Stomach (tissue), 9 donors: Measurements from ENCODE around the gene EEIG1. TPM values are rescaled to one million over a fixed set of nuclear protein-coding genes. Genes with fewer than 3 reads are reported as not detected.

Experiments
- DNase-seq, 2 donors: peaks; one replicate each; pipeline versions ENCODE4 v3.0.0 to v3.0.0-alpha.2; 2013 to 2019
- H3K27ac ChIP-seq, 5 donors: fragments of 200-600 bp in 4 of 5; sonication (generic) in 4 of 5; one replicate each; pipeline ENCODE4 v1.5.1; 2013 to 2019; ENCODE audit warnings: mild to moderate bottlenecking in 1 of 5, moderate library complexity in 1 of 5
- H3K27me3 ChIP-seq, 3 donors: fragments of 200-600 bp; sonication (generic); one replicate each; pipeline ENCODE4 v1.5.1; 2017 to 2019; ENCODE audit warnings: mixed run types in 1 of 3
- H3K36me3 ChIP-seq, 4 donors: fragments of 200-600 bp; sonication (generic); 1 replicate in 3 of 4; 2 replicates in 1 of 4; pipeline ENCODE4 v1.5.1; 2016 to 2019
- H3K4me1 ChIP-seq, 4 donors: fragments of 200-600 bp; sonication (generic); one replicate each; pipeline ENCODE4 v1.5.1; 2016 to 2019
- H3K4me3 ChIP-seq, 4 donors: fragments of 200-600 bp; sonication (generic) in 3 of 4; one replicate each; pipeline ENCODE4 v1.5.1; 2016 to 2019; ENCODE audit warnings: mild to moderate bottlenecking in 1 of 4
- H3K9me3 ChIP-seq, 4 donors: fragments of 200-600 bp; sonication (generic); one replicate each; pipeline ENCODE4 v1.5.1; 2016 to 2019
- CTCF ChIP-seq, 7 experiments: fragments of 450-650 bp in 4 of 7; fragments of 200-600 bp in 3 of 7; sonication (generic) in 3 of 7; IDR thresholded peaks; one replicate each; pipeline ENCODE4 v1.5.1; 2016 to 2019; ENCODE audit warnings: antibody characterized with exemption in 7 of 7, control low read depth in 2 of 7, mild to moderate bottlenecking in 1 of 7
- EP300 ChIP-seq: sonication (generic); formaldehyde crosslinking; IDR thresholded peaks from one replicate; pipeline ENCODE4 v1.6.1; 2017; ENCODE audit warnings: antibody characterized with exemption
- POLR2A ChIP-seq, 4 donors: fragments of 450-650 bp; IDR thresholded peaks; one replicate each; pipeline ENCODE4 v1.6.1; 2016; ENCODE audit warnings: antibody characterized with exemption in 4 of 4, control low read depth in 2 of 4, mild to moderate bottlenecking in 1 of 4, moderate library complexity in 1 of 4
- POLR2AphosphoS5 ChIP-seq, 3 donors: sonication (generic); formaldehyde crosslinking; IDR thresholded peaks; one replicate each; pipeline ENCODE4 v1.6.1; 2016; ENCODE audit warnings: antibody characterized with exemption in 3 of 3
- WGBS, 5 donors: extraction: QIAGEN DNeasy Blood & Tissue Kit in 3 of 5; methylation state at CpG; one replicate each; pipeline versions ENCODE4 v1.1.5 to v1.1.7; 2013 to 2018; 5-methylcytosine and 5-hydroxymethylcytosine counted together
- intact Hi-C: fragments of 100-400 bp; cut with DNase I; formaldehyde crosslinking; loops from one replicate; pipeline ENCODE4 v1.15.1; 2023; ENCODE audit warnings: low total_unique reads
- polyA plus RNA-seq, 3 donors: library from polyadenylated mRNA; stranded (reverse); fragments of 200-250 nt; gene quantifications; one replicate each; pipeline ENCODE4 v1.2.3, GENCODE V29; 2013
- total RNA-seq, 5 donors: library from RNA; depleted of rRNA; stranded (reverse); fragments of >200 nt; gene quantifications; one replicate each; pipeline versions ENCODE4 v1.1.0 to v1.2.3, GENCODE V29; 2014 to 2016
- donor health status: healthy with polysubstance abuse.
- donor health status: Bipolar disorder and iron deficiency.
- donor health status: healthy.

The EEIG1 gene
- total and polyA plus RNA-seq, 8 donors: 24.4 to 406 (median 75.8) TPM

GRCh38 chr9:127935765-127936221, 45.0 kb downstream of the EEIG1 start:
- H3K4me3 ChIP-seq: peak overlapping the region in 2 of 4 donors; percentile 79 to 89
- TF ChIP-seq POLR2AphosphoS5 (IDR thresholded peaks at IDR 0.05): no peak
- TF ChIP-seq EP300: no peak
- TF ChIP-seq POLR2A (IDR thresholded peaks at IDR 0.05): no peak
- TF ChIP-seq CTCF (IDR thresholded peaks at IDR 0.05): no peak
- WGBS, 5 donors: 67 to 78% (median 70%) methylated on average over 4 of the region's 4 CpGs
- peaks cover 38 to 57% (median 42%) of the 10 kb centered on the region in 4 donors for H3K4me1 ChIP-seq
- H3K9me3 ChIP-seq: no peaks in the 10 kb centered on the region
- intact Hi-C loops: no loop called here
- peaks cover 0 to 34% (median 17%) of the 10 kb centered on the region in 4 donors for H3K36me3 ChIP-seq
- H3K27ac ChIP-seq: no peak overlapping the region
- DNase-seq: no peak
- peaks cover 0 to 5% (median 0%) of the 10 kb centered on the region in 3 donors for H3K27me3 ChIP-seq

- peaks cover 0 to 26% (median 15%) of the 10 kb centered on the region in 4 donors for H3K36me3 ChIP-seq
- H3K27me3 ChIP-seq: peaks cover 0 to 12% (median 0%) of the 10 kb centered on the region in 3 donors
- no peaks in the 10 kb centered on the region for H3K9me3 ChIP-seq
- no peak for TF ChIP-seq POLR2A (IDR thresholded peaks at IDR 0.05)
- TF ChIP-seq EP300: no peak
- no peak for TF ChIP-seq CTCF (IDR thresholded peaks at IDR 0.05)
- TF ChIP-seq POLR2AphosphoS5 (IDR thresholded peaks at IDR 0.05): no peak
- 58 to 76% (median 66%) methylated on average over 10 to 11 of the region's 11 CpGs for WGBS, 5 donors
- H3K27ac ChIP-seq: no peak overlapping the region
- intact Hi-C loops: no loop called here
- peaks cover 45 to 65% (median 50%) of the 10 kb centered on the region in 4 donors for H3K4me1 ChIP-seq
- DNase-seq: no peak
- no peak overlapping the region for H3K4me3 ChIP-seq
Measured at GRCh38 chr9:127934986-127935385, 45.8 kb downstream of the EEIG1 start.

DNA sequence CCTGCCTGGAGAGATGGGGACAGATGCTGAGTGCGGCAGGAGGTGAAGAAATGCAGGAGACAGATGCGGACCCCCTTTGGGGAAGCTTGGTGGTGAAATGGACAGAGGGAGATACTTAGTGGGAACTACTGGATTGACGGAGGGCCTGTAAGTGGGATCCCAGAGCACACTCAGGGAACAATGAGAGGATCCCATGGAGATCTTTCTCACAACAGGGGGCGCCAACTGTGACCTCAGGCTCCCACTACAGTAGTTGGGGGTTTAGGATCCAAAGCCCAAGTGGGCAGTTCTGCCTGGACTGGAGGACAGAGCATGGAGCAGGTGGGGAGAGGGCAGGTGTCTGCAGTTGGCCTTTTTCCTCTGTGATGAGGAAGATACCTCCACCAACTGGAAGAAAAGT, 46.5 kb downstream of the EEIG1 start:
- H3K27ac ChIP-seq: no peak overlapping the region
- H3K4me3 ChIP-seq: no peak overlapping the region
- DNase-seq: no peak
- peaks cover 45 to 66% (median 51%) of the 10 kb centered on the region in 4 donors for H3K4me1 ChIP-seq
- 92 to 96% (median 94%) methylated on average over 4 of the region's 4 CpGs for WGBS, 5 donors
- peaks cover 0 to 22% (median 14%) of the 10 kb centered on the region in 4 donors for H3K36me3 ChIP-seq
- no peak for TF ChIP-seq CTCF (IDR thresholded peaks at IDR 0.05)
- TF ChIP-seq POLR2AphosphoS5 (IDR thresholded peaks at IDR 0.05): no peak
- no peak for TF ChIP-seq EP300
- no peak for TF ChIP-seq POLR2A (IDR thresholded peaks at IDR 0.05)
- intact Hi-C loops: no loop called here
- H3K9me3 ChIP-seq: no peaks in the 10 kb centered on the region
- peaks cover 0 to 18% (median 0%) of the 10 kb centered on the region in 3 donors for H3K27me3 ChIP-seq

DNA sequence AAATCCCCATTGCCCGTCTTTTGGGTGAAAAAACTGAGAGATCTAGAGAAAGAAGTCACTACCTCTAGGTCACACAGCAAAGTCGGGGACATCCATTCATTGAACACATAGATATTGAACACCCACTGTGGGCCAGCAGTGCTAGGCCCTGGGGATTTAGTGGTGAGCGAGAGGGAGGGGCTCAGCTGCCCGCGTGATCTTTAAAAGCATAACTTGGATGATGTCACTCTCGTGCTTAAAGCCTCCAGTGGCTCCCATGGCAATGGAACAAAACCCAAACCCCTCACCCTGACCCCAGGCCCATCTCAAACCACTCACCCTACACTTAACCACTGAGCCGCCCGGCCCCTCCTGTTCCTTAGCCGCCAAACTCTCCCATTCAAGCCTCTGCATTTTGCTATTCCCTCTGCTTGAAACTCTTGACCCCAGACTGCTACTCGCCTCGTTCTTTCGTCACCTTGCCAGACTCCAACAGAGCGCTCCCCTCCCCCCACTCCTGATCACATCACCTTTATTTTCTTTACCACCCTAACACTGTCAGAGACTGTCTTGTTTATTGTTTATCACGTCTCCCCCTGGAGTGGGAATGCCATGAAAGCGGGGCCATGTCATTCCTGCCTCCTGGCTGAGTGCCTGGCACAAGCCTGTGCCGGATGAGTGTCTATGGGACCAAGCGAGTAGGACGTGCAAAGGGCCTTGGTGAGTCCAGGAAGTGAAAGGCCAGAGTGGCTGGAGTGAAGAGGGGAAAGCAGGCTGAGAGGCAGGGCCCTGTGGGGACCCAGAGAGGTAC, 49.5 kb downstream of the EEIG1 start:
- 17 to 28% (median 18%) methylated on average over 18 of the region's 18 CpGs for WGBS, 5 donors
- H3K27ac ChIP-seq: peak overlapping the region in 3 of 5 donors; percentile 7 to 41 (median 8)
- intact Hi-C loops: no loop called here
- peaks cover 0 to 22% (median 14%) of the 10 kb centered on the region in 4 donors for H3K36me3 ChIP-seq
- no peak for TF ChIP-seq POLR2A (IDR thresholded peaks at IDR 0.05)
- peak in 1 of 3 donors; percentile 13 for TF ChIP-seq POLR2AphosphoS5 (IDR thresholded peaks at IDR 0.05)
- TF ChIP-seq CTCF (IDR thresholded peaks at IDR 0.05): no peak
- H3K9me3 ChIP-seq: no peaks in the 10 kb centered on the region
- peak in 1 of 2 donors; percentile 76 for DNase-seq
- H3K4me1 ChIP-seq: peaks cover 45 to 63% (median 52%) of the 10 kb centered on the region in 4 donors
- peaks cover 0 to 48% (median 19%) of the 10 kb centered on the region in 3 donors for H3K27me3 ChIP-seq
- H3K4me3 ChIP-seq: peak overlapping the region; percentile 43 to 64 (median 55)

Other genes starting within 250 kb of the EEIG1 start
- 10 to 100 TPM in 3 of 5 donors, 1 to 10 TPM in 2; 5.0 to 87.8 (median 14.6) TPM for gene TOR2A, start 245.7 kb downstream of the EEIG1 start, total RNA-seq
- 10 to 100 TPM in 1 of 3 donors, 1 to 10 TPM in 2; 6.1 to 12.4 (median 9.7) TPM for gene TOR2A, start 245.7 kb downstream of the EEIG1 start, polyA plus RNA-seq
- 10 to 100 TPM in 1 of 5 donors, 1 to 10 TPM in 2, not detected in 2; 1.8 to 38.1 (median 5.1) TPM for gene SH2D3C, start 202.3 kb downstream of the EEIG1 start, total RNA-seq
- 1 to 10 TPM; 3.5 to 4.7 (median 4.3) TPM for gene SH2D3C, start 202.3 kb downstream of the EEIG1 start, polyA plus RNA-seq
- 100 to 1,000 TPM in 1 of 5 donors, 10 to 100 TPM in 4; 42.8 to 114 (median 92.7) TPM for gene CDK9, start 195.0 kb downstream of the EEIG1 start, total RNA-seq
- 10 to 100 TPM; 25.3 to 34.7 (median 34.4) TPM for gene CDK9, start 195.0 kb downstream of the EEIG1 start, polyA plus RNA-seq
- 100 to 1,000 TPM in 2 of 5 donors, 10 to 100 TPM in 3; 67.0 to 235 (median 97.1) TPM for gene FPGS, start 178.1 kb downstream of the EEIG1 start, total RNA-seq
- 10 to 100 TPM; 29.1 to 42.7 (median 30.2) TPM for gene FPGS, start 178.1 kb downstream of the EEIG1 start, polyA plus RNA-seq
- gene ENG, start 126.3 kb downstream of the EEIG1 start, total RNA-seq: 10 to 100 TPM in 4 of 5 donors, 1 to 10 TPM in 1; 4.0 to 58.5 (median 44.3) TPM
- gene ENG, start 126.3 kb downstream of the EEIG1 start, polyA plus RNA-seq: 10 to 100 TPM; 16.0 to 28.8 (median 21.5) TPM
- 10 to 100 TPM in 3 of 5 donors, 1 to 10 TPM in 1, not detected in 1; 7.2 to 88.3 (median 39.8) TPM for gene AK1, start 103.3 kb downstream of the EEIG1 start, total RNA-seq
- gene AK1, start 103.3 kb downstream of the EEIG1 start, polyA plus RNA-seq: 10 to 100 TPM; 64.4 to 92.1 (median 89.7) TPM
- gene ST6GALNAC6, start 81.4 kb downstream of the EEIG1 start, total RNA-seq: 100 to 1,000 TPM in 2 of 5 donors, 10 to 100 TPM in 3; 18.0 to 145 (median 92.4) TPM
- gene ST6GALNAC6, start 81.4 kb downstream of the EEIG1 start, polyA plus RNA-seq: 10 to 100 TPM; 32.8 to 63.8 (median 42.2) TPM
- gene ST6GALNAC4, start 63.9 kb downstream of the EEIG1 start, total RNA-seq: 10 to 100 TPM in 3 of 5 donors, 1 to 10 TPM in 2; 3.7 to 33.6 (median 14.5) TPM
- 10 to 100 TPM; 10.5 to 14.2 (median 11.8) TPM for gene ST6GALNAC4, start 63.9 kb downstream of the EEIG1 start, polyA plus RNA-seq
- 10 to 100 TPM in 3 of 5 donors, under 1 TPM in 1, not detected in 1; 0.55 to 98.0 (median 19.1) TPM for gene PIP5KL1, start 50.2 kb downstream of the EEIG1 start, total RNA-seq
- gene PIP5KL1, start 50.2 kb downstream of the EEIG1 start, polyA plus RNA-seq: 1 to 10 TPM in 2 of 3 donors, under 1 TPM in 1; 0.50 to 3.3 (median 2.3) TPM
- gene DPM2, start 43.1 kb downstream of the EEIG1 start, total RNA-seq: 10 to 100 TPM in 4 of 5 donors, 1 to 10 TPM in 1; 1.7 to 98.2 (median 55.4) TPM
- gene DPM2, start 43.1 kb downstream of the EEIG1 start, polyA plus RNA-seq: 10 to 100 TPM; 27.0 to 38.0 (median 32.5) TPM
- 10 to 100 TPM in 2 of 5 donors, 1 to 10 TPM in 3; 1.8 to 40.3 (median 6.7) TPM for gene NAIF1, start 86.3 kb upstream of the EEIG1 start, total RNA-seq
- gene NAIF1, start 86.3 kb upstream of the EEIG1 start, polyA plus RNA-seq: 10 to 100 TPM in 1 of 3 donors, 1 to 10 TPM in 2; 7.0 to 10.3 (median 8.7) TPM
- 10 to 100 TPM; 12.3 to 37.1 (median 32.6) TPM for gene SLC25A25, start 87.2 kb upstream of the EEIG1 start, total RNA-seq
- gene SLC25A25, start 87.2 kb upstream of the EEIG1 start, polyA plus RNA-seq: 1 to 10 TPM; 7.9 to 9.2 (median 8.1) TPM
- gene PTGES2, start 146.7 kb upstream of the EEIG1 start, total RNA-seq: 100 to 1,000 TPM in 3 of 5 donors, 10 to 100 TPM in 2; 47.2 to 570 (median 125) TPM
- gene PTGES2, start 146.7 kb upstream of the EEIG1 start, polyA plus RNA-seq: 10 to 100 TPM; 50.1 to 69.9 (median 58.3) TPM
- 100 to 1,000 TPM in 3 of 5 donors, 10 to 100 TPM in 1, not detected in 1; 10.8 to 756 (median 444) TPM for gene LCN2, start 168.5 kb upstream of the EEIG1 start, total RNA-seq
- 100 to 1,000 TPM in 2 of 3 donors, 10 to 100 TPM in 1; 33.1 to 922 (median 369) TPM for gene LCN2, start 168.5 kb upstream of the EEIG1 start, polyA plus RNA-seq
- gene BBLN, start 179.3 kb upstream of the EEIG1 start, total RNA-seq: 100 to 1,000 TPM in 2 of 5 donors, 10 to 100 TPM in 2, not detected in 1; 17.8 to 193 (median 113) TPM
- 100 to 1,000 TPM; 108 to 161 (median 147) TPM for gene BBLN, start 179.3 kb upstream of the EEIG1 start, polyA plus RNA-seq
- gene CIZ1, start 210.6 kb upstream of the EEIG1 start, total RNA-seq: 100 to 1,000 TPM in 1 of 5 donors, 10 to 100 TPM in 4; 15.2 to 217 (median 62.2) TPM
- gene CIZ1, start 210.6 kb upstream of the EEIG1 start, polyA plus RNA-seq: 10 to 100 TPM; 41.0 to 62.7 (median 49.0) TPM
- gene DNM1, start 222.4 kb upstream of the EEIG1 start, total RNA-seq: 10 to 100 TPM; 20.1 to 60.8 (median 25.0) TPM
- gene DNM1, start 222.4 kb upstream of the EEIG1 start, polyA plus RNA-seq: 1 to 10 TPM; 2.3 to 4.8 (median 3.5) TPM